A549 treated with CORT108297 at 1 μM for 4 hours (cell line): ENCODE results near the gene TUFM. TPM values are rescaled to one million over a fixed set of nuclear protein-coding genes. Genes with fewer than 3 reads are reported as not detected.

ENCODE experiments used
- total RNA-seq: library from RNA; stranded (reverse); fragments of 200-300 nt; extraction: Qiagen RNA extraction; gene quantifications from 5 replicates; pipeline ENCODE4 v1.2.3, GENCODE V29; 2022

Gene TUFM
- 216 to 313 TPM (median 305 TPM) in 5 replicates for total RNA-seq

DNA sequence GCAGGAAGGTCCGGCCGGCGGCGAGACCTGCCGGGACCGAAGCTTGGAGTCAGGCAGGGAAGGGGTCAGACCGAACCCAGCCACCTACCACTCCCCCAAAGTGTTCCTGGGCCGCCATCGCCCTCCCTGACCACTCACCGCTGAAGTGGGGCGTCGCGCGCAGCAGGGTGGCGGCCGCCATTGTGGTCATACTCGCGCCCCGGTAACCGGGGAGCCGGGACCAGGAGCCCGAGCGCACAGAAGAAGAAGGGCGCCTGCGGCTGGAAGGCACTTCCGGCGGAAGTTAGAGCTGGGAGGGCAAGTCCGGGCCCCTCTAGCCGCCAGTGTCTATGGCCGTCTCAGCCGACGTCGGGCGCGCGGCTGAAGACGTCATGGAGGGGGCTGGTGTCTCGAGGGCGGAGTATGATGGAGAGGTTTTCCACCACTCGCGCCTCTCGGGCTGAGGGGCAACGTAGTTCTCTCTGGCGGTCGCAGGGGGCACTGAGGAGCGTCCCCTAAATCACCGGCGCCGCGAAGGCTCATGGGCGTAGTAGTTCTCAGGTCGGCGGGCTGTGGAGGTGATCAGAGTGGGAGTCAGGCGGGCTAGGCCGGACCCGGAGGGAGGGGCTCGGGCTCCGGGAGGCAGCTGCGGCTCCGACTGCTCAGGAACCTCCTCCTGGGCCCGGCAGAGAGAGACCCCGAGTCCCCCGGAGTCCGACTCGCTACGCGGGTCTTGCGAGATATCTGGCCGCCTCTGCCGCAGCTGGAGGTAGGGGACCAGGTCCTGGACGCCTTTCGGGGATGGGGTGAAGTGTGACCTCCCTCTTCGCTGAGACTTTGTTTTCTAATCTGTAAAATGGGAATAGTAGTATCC is at the start of gene TUFM:
Gene TUFM (minus strand): TSS at position 269 of the 853 bp plus-strand sequence. CDS start 79 bp downstream, at position 190.

DNA sequence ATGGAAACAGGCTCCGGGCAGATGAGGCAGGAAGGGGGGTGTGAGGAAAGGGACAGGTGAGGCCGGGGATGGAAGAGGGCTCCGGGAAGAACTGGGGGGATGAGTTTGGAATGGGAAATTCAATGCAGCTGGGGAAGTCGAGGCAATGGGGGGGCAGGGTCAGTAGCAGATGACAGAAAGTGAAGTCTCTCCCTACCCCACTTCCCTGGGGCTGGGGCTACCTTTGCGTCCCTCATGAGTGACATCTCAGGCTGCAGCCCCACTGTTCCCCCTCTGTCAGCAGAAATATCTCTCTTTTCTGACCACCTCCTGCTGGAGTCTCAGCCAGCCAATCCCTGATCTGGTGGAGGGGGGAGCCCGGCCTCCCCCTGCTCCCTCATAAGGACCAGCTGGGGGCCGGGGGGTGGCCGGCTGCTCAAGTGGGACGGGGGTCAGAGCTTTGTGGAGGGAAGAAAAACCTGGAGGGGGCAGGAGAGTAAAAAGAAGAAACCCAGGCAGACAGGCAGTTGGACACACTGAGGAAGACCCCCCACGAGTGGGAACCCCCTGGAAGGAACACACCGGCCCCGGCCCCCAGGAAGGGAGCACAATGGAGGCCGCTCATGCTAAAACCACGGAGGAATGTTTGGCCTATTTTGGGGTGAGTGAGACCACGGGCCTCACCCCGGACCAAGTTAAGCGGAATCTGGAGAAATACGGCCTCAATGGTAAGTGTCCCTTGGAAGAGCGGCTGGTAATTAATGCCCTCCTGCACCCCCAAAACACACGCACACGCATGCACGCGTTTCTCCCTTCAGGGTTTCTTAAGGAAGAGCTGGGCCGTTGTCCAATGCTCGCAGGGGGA is 32.2 kb upstream of the TUFM start, which contains the start of gene ATP2A1:
Gene ATP2A1 (plus strand): TSS at position 406 of the 844 bp plus-strand sequence. CDS start 184 bp downstream, at position 590.

DNA sequence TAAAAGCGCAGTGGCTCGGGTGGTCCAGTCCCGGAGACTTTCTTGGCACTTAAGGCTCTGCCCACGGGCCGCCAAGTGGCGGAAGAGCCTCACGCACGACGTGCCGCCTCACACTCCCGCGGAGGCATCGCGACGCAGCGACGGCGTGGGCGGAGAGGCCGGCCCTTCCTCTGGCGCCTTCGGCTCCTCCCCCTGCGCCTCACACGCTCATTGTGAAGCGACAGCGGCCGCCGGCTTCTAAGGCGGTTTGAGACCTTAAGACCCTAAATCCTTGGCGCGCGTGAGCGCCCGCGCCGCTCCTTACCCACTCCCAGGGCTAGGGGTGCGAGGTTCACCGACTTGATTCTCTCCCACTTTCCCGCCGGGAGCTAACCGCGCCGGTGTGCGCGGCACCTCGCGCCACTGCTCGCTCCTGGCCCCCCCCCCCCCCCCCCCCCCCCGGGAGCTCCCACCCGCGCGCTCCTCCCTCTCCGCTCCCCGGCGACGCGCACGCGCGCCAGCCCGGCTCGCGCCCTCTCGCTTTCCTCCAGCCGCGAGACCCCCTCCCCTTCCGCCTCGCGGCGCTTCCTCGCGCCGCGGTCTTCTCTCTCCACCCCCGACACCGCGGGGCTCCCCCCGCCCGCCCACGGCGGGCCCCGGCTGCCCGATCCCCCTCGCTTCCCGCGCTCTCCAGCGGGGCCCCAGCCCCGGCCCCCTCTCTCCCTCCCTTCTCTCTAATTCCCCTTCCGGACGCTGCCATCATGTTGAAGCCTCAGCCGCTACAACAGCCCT is 23.4 kb downstream of the TUFM start, which contains the start of gene ATXN2L:
Gene ATXN2L (plus strand): TSS at position 480 of the 771 bp plus-strand sequence. CDS start 261 bp downstream, at position 741.

Other genes with a start within 250 kb of the TUFM start
- 0.07 to 0.29 TPM (median 0.10 TPM) in 4 of 5 replicates, not detected in the other for gene SULT1A2, start 249.3 kb downstream of the TUFM start, total RNA-seq
- gene SULT1A1, start 236.3 kb downstream of the TUFM start, total RNA-seq: 4.3 to 7.2 TPM (median 5.7 TPM) in 5 replicates
- gene NPIPB8, start 208.3 kb downstream of the TUFM start, total RNA-seq: 0.31 to 0.52 TPM (median 0.47 TPM) in 5 replicates
- 202 to 359 TPM (median 356 TPM) in 5 replicates for gene EIF3C, start 134.9 kb downstream of the TUFM start, total RNA-seq
- gene NPIPB9, start 94.6 kb downstream of the TUFM start, total RNA-seq: 1.4 to 2.3 TPM (median 1.7 TPM) in 5 replicates
- 94.5 to 143 TPM (median 129 TPM) in 5 replicates for gene ATXN2L, start 23.3 kb downstream of the TUFM start, total RNA-seq
- gene SH2B1, start 17.5 kb upstream of the TUFM start, total RNA-seq: 25.7 to 34.8 TPM (median 32.6 TPM) in 5 replicates
- 1.4 to 3.6 TPM (median 2.4 TPM) in 5 replicates for gene ATP2A1, start 32.1 kb upstream of the TUFM start, total RNA-seq
- gene RABEP2, start 78.9 kb upstream of the TUFM start, total RNA-seq: 9.7 to 11.2 TPM (median 11.0 TPM) in 5 replicates
- not detected in 5 replicates for gene CD19, start 85.6 kb upstream of the TUFM start, total RNA-seq
- gene NFATC2IP, start 104.6 kb upstream of the TUFM start, total RNA-seq: 21.0 to 32.6 TPM (median 27.8 TPM) in 5 replicates
- gene SPNS1, start 128.4 kb upstream of the TUFM start, total RNA-seq: 51.4 to 83.2 TPM (median 79.1 TPM) in 5 replicates
- gene LAT, start 138.7 kb upstream of the TUFM start, total RNA-seq: 3.7 to 6.0 TPM (median 4.7 TPM) in 5 replicates